Measurements from ENCODE around the gene PKNOX2. TPM values are rescaled to one million over a fixed set of nuclear protein-coding genes. Genes with fewer than 3 reads are reported as not detected.

The PKNOX2 gene
- total and polyA plus RNA-seq, 2 of the 4 experiments (the other 2 are of a cell fraction), result 0.72 to 2.3 TPM

DNA sequence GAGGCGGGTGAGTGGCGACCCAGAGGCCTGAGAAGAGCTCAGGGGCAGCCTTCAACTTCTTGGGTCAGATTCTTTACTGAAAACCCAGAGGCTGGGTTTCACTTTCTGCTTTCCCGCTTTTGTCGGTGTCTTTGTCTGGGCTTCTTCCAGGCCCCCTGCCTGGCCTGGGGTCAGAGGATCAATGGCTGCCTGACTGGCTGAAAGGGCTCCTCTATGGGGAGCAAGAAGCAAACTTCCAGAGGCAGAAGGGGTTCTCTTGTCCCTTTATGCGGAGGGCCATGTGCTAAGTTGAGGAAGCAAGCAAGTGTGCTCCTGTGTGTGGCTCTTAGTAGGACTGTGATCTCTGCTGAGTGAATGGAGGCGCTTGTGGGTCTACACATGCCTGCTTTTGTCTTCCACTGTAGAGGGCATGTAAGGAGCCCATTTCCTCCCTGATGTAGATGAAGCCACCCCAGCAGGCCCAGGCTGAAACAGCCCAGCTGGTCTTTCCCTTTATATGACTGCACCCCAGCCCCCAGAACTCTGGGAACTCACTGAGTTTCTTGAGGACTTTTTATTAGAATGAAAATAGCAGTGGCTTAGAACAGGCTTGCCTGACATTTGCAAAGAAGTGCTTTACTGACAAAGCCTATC lies 1.0 kb upstream of the PKNOX2 start:
- no peak overlapping the region; the same call in 1 of the 2 replicates for H3K4me2 ChIP-seq (ENCODE audit: low read depth, low read length)
- H3K79me1 ChIP-seq (ENCODE audit: low read depth in 1 of 2, low read length in 2 of 2), result no peaks in the 10 kb centered on the region
- WGBS, 2 experiments (ENCODE audit: extremely low coverage in 2 of 2, insufficient read length in 1 of 2), result 89% methylated on average over 5 of the region's 6 CpGs; no CpG with 5 or more reads in 1 of the 2 experiments
- H3K9me1 ChIP-seq (ENCODE audit: insufficient read depth, low read length), result no peaks in the 10 kb centered on the region
- dilution Hi-C loops (cut with HindIII; ENCODE audit: low sequenced_read_pairs, unreplicated experiment) (no loop called here), in situ Hi-C loops (cut with MboI; ENCODE audit: low sequenced_read_pairs) (loop anchor here (5.0 to 10.0 kb wide), 2 partner anchors 184 to 241 kb away; no protein-coding TSS in a partner anchor), intact Hi-C loops (cut with micrococcal nuclease) (loop anchor here (1.0 kb wide), 3 partner anchors 100 to 242 kb away; no protein-coding TSS in a partner anchor)
- H2AK9ac ChIP-seq (replicated peaks; ENCODE audit: low read depth, low read length, poor library complexity), result no peak overlapping the region
- H3K4me1 ChIP-seq (ENCODE audit: control insufficient read depth, insufficient read depth, low read length), result peaks cover 4% of the 10 kb centered on the region
- H2AK5ac ChIP-seq (ENCODE audit: low read depth, low read length), result no peak overlapping the region
- no peak overlapping the region; the same call in 1 of the 2 replicates for H3K9ac ChIP-seq (ENCODE audit: low read depth, low read length)
- H4K5ac ChIP-seq (ENCODE audit: low read depth, low read length), result no peak overlapping the region
- H3K4me3 ChIP-seq (ENCODE audit: insufficient read depth, low read depth, low read length), result no peak overlapping the region
- no peak overlapping the region for H2AFZ ChIP-seq (replicated peaks; ENCODE audit: low read length, poor library complexity)
- H3K9me3 ChIP-seq (ENCODE audit: control insufficient read depth, insufficient read depth, low read length), result no peaks in the 10 kb centered on the region
- ATAC-seq (ENCODE audit: low read depth) (no peak), DNase-seq (no peak)
- no peaks in the 10 kb centered on the region for H3K36me3 ChIP-seq (ENCODE audit: control insufficient read depth, insufficient read depth, low read length)
- H3K56ac ChIP-seq (ENCODE audit: extremely low read depth, insufficient read depth, low read length), result no peak overlapping the region
- H3K27me3 ChIP-seq (ENCODE audit: control insufficient read depth, insufficient read depth, low read length), result peaks cover 2% of the 10 kb centered on the region; the same call in 1 of the 2 replicates
- H4K8ac ChIP-seq (ENCODE audit: low read depth in 2 of 2, low read length in 2 of 2), result no peak overlapping the region
- no peak overlapping the region for H2BK15ac ChIP-seq (ENCODE audit: low read depth, low read length)
- no peak overlapping the region; the same call in 1 of the 2 replicates for H3K18ac ChIP-seq (ENCODE audit: low read depth, low read length)
- H2BK5ac ChIP-seq (ENCODE audit: low read depth, low read length, poor library complexity, severe bottlenecking), result no peak overlapping the region
- no peak overlapping the region for H3K27ac ChIP-seq (ENCODE audit: insufficient read depth, low read length)
- no peak overlapping the region for H2BK20ac ChIP-seq (ENCODE audit: low read depth, low read length)
- BruUV-seq (replicated peaks), result no TSS peak
- ChIA-PET POLR2A (ENCODE audit: unreplicated experiment) (no interaction called here), CTCF (interaction anchor here (1.5 to 2.1 kb wide), 2 partner anchors 17 to 72 kb away, joined by 4 read pairs; no protein-coding TSS in a partner anchor)
- no peak overlapping the region for H3K14ac ChIP-seq (replicated peaks; ENCODE audit: low read depth, low read length)
- H4K91ac ChIP-seq (ENCODE audit: insufficient read depth, low read depth, low read length), result no peak overlapping the region
- no peak overlapping the region for H3K23ac ChIP-seq (ENCODE audit: low read depth, low read length)
- TF ChIP-seq MAFK (IDR thresholded peaks at IDR 0.05; ENCODE audit: low read depth, low read length) (no peak), RAD21 (IDR thresholded peaks at IDR 0.05; ENCODE audit: low read length) (no peak), RFX5 (IDR thresholded peaks at IDR 0.05; ENCODE audit: low read depth, low read length) (no peak), CHD1 (IDR thresholded peaks at IDR 0.05; ENCODE audit: low read depth, low read length) (no peak)
- H4K20me1 ChIP-seq (ENCODE audit: insufficient read depth, low read length), result no peaks in the 10 kb centered on the region
- H3K4ac ChIP-seq (ENCODE audit: low read depth, low read length), result no peak overlapping the region
- no peak overlapping the region for H2BK120ac ChIP-seq (ENCODE audit: low read depth, low read length)

All from IMR-90 (cell line).